Spleen (tissue), 7 donors: ENCODE measurements around the gene PTX4.

Experiments
- CTCF ChIP-seq, 11 experiments: fragments of 200-600 bp in 7 of 11; fragments of 450-650 bp in 4 of 11; sonication (generic) in 4 of 11; IDR thresholded peaks in 8 of 11; conservative IDR thresholded peaks in 3 of 11; 1 replicate in 7 of 11; 2 replicates in 4 of 11; pipeline versions ENCODE4 v1.4.0 to v1.8.0; 2016 to 2021; ENCODE audit warnings: antibody characterized with exemption in 11 of 11, inconsistent platforms in 4 of 11, mild to moderate bottlenecking in 1 of 11
- POLR2AphosphoS5 ChIP-seq, 3 donors: sonication (generic); formaldehyde crosslinking; IDR thresholded peaks; one replicate each; pipeline ENCODE4 v1.5.1; 2017; ENCODE audit warnings: antibody characterized with exemption in 3 of 3
- donor health status: DM: no; HTN: no; CAD: no; lungs with moderate emphysema.
- donor health status: DM: no; HTN: no; CAD: no.
- donor health status: DM: no; HTN: no; CAD: no.

DNA sequence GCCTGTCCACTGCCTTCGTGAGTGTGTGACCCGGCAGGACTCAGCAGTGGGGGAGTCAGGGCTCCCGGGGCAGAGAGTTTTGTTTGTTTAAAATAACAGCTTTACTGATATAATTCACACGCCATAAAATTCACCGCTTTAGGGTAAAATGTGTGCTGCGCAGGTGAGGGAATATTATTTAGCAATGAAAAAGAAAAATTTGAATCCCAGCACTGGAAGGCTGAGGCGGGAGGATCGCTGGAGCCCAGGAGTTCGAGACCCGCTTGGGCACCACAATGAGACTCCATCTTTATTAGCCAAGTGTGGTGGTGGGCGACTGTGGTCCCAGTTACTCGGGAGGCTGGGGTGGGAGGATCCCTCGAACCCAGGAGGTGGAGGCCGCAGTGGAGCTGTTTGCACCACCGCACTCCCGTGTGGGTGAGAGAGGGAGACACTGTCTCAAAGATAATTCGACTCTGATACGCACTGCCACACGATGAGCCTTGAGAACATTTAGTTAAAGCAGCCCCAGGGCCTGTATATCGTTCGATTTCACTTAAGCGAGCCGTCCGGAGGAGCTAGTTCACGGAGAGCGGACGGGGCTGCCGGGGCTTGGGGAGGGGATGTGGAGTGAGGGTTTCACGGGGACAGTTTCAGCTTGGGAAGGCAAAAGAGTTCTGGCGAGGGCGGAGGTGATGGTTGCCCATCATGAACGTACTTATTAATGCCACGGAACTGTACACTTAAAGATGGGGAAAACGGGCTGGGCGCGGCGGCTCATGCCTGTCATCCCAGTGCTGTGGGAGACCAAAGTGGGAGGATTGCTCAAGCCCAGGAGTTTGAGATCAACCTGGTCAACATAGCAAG lies 14.6 kb upstream of the PTX4 start:
- TF ChIP-seq CTCF (IDR thresholded peaks at IDR 0.05 in 8 of 11, conservative IDR thresholded peaks at IDR 0.05 in 3 of 11) (no peak), POLR2AphosphoS5 (IDR thresholded peaks at IDR 0.05) (no peak)
